NCI-H1417 (cell line): ENCODE results near the gene ZNF846.
A peak's percentile ranks its signal among the peaks of the same experiment; 100 is the strongest.
"Not testable (repeated sequence)": the region's sequence is repeated elsewhere in the genome, so short reads cannot be mapped to it uniquely, and the experiment has no call there.

ENCODE experiments used
- DNase-seq, 3 experiments: peaks; one replicate each; lab custom pipeline; 2025; lab: John Stamatoyannopoulos, UW

ZNF846 gene

DNA sequence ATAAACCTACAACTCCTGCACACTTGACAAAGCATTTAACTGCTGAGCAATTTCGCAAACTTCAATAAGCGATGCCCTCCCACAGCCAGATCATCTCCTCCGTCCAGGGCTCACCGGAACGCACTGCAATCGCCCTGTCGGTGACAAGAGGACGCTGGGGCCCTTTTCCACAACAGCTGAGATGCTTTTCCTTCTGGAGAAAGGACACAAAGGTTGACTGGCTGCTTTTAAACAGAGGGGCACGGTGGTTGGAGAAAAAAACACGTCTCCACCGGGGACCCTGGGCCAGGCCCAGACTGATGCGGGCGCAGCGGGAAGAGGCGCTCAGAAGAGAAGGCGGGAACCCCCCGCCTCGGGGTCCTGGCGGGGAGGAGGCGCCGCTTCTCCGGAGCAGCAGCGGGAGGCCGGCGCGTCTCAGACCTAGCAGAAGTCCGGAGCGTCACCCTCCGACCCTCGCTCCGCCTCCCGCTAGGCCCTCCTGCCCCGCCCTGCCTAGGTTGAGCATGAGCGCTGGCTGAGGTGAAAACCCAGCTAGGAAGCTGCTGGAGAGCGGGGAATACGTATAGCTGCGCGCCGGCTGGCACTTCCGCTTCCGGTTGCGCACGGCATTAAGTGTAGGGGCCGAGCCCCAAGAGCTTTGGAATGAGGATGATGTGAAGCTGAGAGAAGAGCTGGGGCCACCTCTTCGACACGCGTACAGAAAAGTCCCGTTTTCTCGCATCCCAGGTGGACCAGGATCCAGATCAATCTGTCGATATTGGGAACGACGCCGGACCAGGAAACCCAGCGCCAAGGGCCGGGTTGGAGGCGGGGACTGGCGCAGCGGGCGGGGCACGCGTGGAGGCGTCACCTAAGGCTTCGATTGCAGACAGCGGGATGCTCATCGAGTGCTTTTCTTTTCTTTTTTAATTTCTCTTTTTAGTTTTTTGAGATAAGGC, at the start of gene ZNF846:
Gene ZNF846, minus strand, starts transcription at position 564 of the 938 bp plus-strand sequence. CDS start 3,788 bp downstream, outside the sequence.
- DNase-seq, result peak; percentile 84 to 99 (median 97)

GRCh38 chr19:9818175-9818733, 49.7 kb upstream of the ZNF846 start:
- peak in 1 of 3 experiments; percentile 55 for DNase-seq

DNA sequence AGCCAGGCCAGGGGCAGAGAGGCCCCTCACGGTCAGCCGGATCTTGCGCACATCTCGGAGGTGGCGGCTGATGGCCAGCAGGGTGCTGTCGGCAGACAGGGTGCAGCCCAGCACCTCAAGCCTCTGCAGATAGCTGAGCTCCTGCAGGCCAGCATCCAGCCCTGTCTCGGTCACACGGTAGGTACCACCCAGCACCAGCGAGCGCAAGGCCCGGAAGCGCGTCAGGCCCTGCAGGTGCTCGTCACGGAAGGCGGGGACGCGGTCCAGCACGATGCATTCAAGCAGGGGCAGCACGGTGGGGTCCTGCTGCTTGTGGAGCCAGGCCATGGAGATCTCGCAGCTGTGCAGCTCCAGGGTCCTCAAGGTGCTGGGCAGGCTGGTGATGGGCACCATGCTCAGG, 42.6 kb upstream of the ZNF846 start:
- DNase-seq, result no peak

GRCh38 chr19:9808855-9809824, 40.6 kb upstream of the ZNF846 start:
- DNase-seq, result no peak

GRCh38 chr19:9806803-9807202, 38.3 kb upstream of the ZNF846 start:
- no peak for DNase-seq

DNA sequence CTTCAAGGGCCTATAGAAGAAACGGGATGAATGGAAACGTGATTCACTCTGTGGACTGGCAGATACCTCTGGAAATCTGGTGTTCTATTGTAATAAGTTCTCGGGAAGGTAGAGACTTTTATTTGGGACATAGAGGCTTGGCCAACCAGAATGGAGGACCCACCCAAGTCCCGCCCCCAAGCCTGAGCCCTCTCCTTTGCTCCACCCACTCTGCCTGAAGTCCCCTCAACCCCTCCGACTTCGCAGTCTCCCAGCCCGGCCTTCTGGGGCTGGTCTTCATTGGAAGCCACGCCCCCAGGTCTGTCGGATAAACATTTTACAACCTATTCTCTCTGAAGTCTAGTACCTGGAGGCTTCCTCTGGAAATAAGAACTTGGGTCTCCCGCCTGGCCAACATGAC, 33.4 kb upstream of the ZNF846 start:
- no peak for DNase-seq

GRCh38 chr19:9799162-9799561, 30.6 kb upstream of the ZNF846 start:
- DNase-seq, result no peak

GRCh38 chr19:9797871-9798270, 29.3 kb upstream of the ZNF846 start:
- DNase-seq, result no peak

GRCh38 chr19:9796113-9796773, 27.7 kb upstream of the ZNF846 start:
- DNase-seq, result peak; percentile 67 to 95 (median 82)

DNA sequence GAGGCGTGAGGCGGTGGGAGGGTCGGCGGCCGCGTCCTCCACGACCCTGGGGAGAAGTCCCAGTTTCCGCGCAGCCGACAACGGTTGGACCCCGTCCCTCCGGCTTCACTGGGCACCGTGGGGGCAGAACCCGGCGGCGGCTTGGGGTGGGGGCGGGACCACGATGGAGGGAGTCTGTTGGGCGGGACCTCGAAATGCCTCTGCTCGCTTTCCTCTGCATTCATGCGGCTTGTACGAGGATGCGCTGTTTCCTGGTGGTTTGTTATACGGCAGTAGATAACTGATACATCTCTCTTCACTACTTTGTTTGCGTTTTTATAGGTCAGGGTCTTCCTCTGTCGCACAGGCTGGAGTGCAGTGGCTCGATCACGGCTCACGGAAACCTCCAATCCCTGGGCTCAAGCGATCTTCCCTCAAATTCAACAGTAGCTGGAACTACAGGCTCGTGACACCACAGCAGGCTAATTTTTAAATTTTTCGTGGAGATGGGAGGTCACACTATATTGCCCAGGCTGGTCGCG, 24.6 kb upstream of the ZNF846 start:
- no peak for DNase-seq

- DNase-seq, result peak; percentile 54 to 94 (median 92)
Observed at GRCh38 chr19:9792206-9793070, 23.9 kb upstream of the ZNF846 start.

DNA sequence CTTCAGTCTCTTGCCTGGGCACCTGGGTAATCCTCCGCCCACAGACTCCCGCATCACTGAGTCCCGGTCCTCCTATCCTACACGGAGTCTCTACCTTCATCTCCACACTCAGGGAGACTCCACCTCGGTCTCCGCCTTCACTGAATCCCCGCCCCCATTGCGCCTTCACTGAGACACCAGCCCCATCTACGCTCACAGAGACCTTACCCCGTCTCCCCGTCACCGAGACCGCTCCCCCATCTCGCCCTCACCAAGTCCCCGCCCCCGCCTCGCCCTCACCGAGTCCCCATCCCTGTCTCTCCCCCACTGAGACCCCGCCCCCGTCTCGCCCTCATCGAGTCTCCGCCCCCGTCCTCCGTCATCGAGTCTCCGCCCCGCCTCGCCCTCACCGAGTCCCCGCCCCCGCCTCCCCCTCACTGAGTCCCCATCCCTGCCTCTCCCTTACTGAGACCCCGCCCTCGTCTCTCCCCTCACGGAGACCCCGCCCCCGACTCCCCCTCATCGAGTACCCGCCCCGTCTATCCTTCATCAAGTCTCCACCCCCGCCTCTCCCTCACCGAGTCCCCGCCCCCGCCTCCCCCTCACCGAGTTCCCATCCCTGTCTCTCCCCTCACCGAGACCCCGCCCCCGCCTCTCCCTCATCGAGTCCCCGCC, 23.1 kb upstream of the ZNF846 start:
- peak; percentile 53 to 94 (median 90) for DNase-seq

GRCh38 chr19:9791073-9791367, 22.5 kb upstream of the ZNF846 start:
- not testable (repeated sequence) for DNase-seq

DNA sequence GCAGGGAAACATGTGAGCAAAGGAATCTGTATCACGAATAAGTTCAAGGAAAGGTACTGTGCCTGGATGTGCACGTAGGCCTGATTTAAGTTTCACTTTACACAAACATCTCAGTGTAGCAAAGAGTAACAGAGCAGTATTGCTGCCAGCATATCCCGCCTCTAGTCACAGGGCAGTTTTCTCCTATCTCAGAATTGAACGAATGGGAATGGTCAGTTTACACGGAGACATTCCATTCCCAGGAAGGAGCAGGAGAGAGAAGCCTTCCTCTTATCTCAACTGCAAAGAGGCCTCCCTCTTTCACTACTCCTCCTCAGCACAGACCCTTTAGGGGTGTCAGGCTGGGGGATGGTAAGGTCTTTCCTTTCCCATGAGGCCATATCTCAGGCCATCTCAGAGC, 21.0 kb upstream of the ZNF846 start:
- not testable (repeated sequence) for DNase-seq

- DNase-seq, result no peak
Observed at GRCh38 chr19:9789066-9789465, 20.5 kb upstream of the ZNF846 start.

- not testable (repeated sequence) for DNase-seq
Observed at GRCh38 chr19:9788604-9789003, 20.1 kb upstream of the ZNF846 start.

DNA sequence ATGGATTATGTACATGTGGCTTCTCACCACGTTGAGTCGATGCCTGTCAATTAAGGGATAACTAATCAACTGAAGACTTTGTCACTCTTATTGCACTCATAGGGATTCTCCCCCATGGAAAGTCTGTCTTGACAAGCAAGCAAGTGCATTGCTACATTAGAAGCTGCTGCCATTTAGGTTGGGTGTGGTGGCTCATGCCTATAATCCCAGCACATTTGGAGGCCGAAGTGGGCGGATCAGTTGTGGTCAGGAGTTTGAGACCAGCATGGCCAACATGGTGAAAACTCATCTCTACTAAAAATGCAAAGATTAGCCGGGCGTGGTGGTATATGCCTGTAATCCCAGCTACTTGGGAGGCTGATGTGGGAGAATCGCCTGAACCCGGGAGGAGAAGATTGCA, 18.3 kb upstream of the ZNF846 start:
- DNase-seq, result no peak

DNA sequence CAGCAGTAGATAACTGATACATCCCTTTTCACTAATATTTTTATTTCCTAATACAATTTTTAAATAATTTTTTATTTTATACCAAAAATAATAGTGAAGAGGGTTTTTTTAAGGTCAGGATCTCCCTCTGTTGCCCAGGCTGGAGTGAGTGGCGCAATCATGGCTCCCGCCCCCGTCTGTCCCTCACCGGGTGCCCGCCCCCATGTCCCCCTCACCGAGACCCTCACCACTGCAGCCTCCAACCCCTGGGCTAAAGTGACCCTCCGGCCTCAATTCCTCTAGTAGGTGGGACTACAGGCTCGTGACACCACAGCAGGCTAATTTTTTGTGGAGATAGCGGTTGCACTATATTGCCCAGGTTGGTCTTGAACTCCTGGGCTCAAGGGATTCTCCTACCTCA, 17.8 kb upstream of the ZNF846 start:
- no peak for DNase-seq

- peak; percentile 84 to 98 (median 96) for DNase-seq
Observed at GRCh38 chr19:9785367-9786331, 17.1 kb upstream of the ZNF846 start.
